PC-3 (cell line): ENCODE measurements around the gene OR10H2. TPM values are rescaled to one million over a fixed set of nuclear protein-coding genes. Genes with fewer than 3 reads are reported as not detected.

Experiments
- ATAC-seq: fragments of 200-7000 bp; cut with Tn5 transposase; 2 replicates; pipeline ENCODE4 v1.9.1; 2020; ENCODE audit warnings: mild to moderate bottlenecking, moderate library complexity
- BruUV-seq: library from RNA; stranded (reverse); fragments of 400-500 nt; replicated peaks from 2 replicates; lab custom pipeline; 2021; lab: Mats Ljungman, UMichigan
- CTCF ChIA-PET: fragments of 300-600 bp; sonication (Branson Sonifier 250); formaldehyde crosslinking; loops from one replicate; lab custom pipeline; 2022; ENCODE audit warnings: antibody characterized with exemption; lab: Charles Lee
- POLR2A ChIA-PET: fragments of 300-600 bp; sonication (Branson Sonifier 250); formaldehyde crosslinking; loops from one replicate; lab custom pipeline; 2022; ENCODE audit warnings: antibody characterized with exemption; ENCODE audit not compliant: unreplicated experiment; lab: Charles Lee
- DNase-seq: peaks from one replicate; pipeline ENCODE4 v3.0.0-alpha.2; 2015
- H2AFZ ChIP-seq: fragments of 300-600 bp; sonication (generic); 2 replicates; pipeline ENCODE4 v1.6.0; 2016; ENCODE audit warnings: antibody characterized with exemption, low read length
- H3F3A ChIP-seq: fragments of 300-600 bp; sonication (generic); one replicate; pipeline ENCODE4 v1.6.0; 2017; ENCODE audit warnings: antibody characterized with exemption, low read length, control low read depth, mild to moderate bottlenecking; ENCODE audit not compliant: unreplicated experiment
- H3K27ac ChIP-seq: fragments of 300-600 bp; sonication (generic); 2 replicates; pipeline ENCODE4 v1.5.1; 2016; ENCODE audit warnings: mild to moderate bottlenecking, low read length
- H3K27me3 ChIP-seq: fragments of 300-600 bp; sonication (generic); 2 replicates; pipeline ENCODE4 v1.6.1; 2016; ENCODE audit warnings: low read length, mixed read lengths
- H3K36me3 ChIP-seq: fragments of 300-600 bp; sonication (generic); 2 replicates; pipeline ENCODE4 v1.6.1; 2016; ENCODE audit warnings: low read depth, mixed run types, low read length, mixed read lengths
- H3K4me1 ChIP-seq: fragments of 300-600 bp; sonication (generic); 2 replicates; pipeline ENCODE4 v1.5.1; 2016; ENCODE audit warnings: low read length; ENCODE audit not compliant: insufficient read depth
- H3K4me2 ChIP-seq: fragments of 300-600 bp; sonication (generic); 2 replicates; pipeline ENCODE4 v1.6.0; 2016; ENCODE audit warnings: low read length
- H3K4me3 ChIP-seq: fragments of 300-600 bp; sonication (generic); 2 replicates; pipeline ENCODE4 v1.5.1; 2016; ENCODE audit warnings: mild to moderate bottlenecking, low read length, mixed read lengths
- H3K79me2 ChIP-seq: fragments of 300-600 bp; sonication (generic); 2 replicates; pipeline ENCODE4 v1.6.1; 2017; ENCODE audit warnings: low read length, mixed read lengths
- H3K9ac ChIP-seq: fragments of 300-600 bp; sonication (generic); 2 replicates; pipeline ENCODE4 v1.6.0; 2016; ENCODE audit warnings: mild to moderate bottlenecking, low read length
- H3K9me2 ChIP-seq: fragments of 300-600 bp; sonication (generic); replicated peaks from 2 replicates; pipeline ENCODE4 v1.6.1; 2016; ENCODE audit warnings: mixed run types, low read length, mixed read lengths
- H3K9me3 ChIP-seq: fragments of 300-600 bp; sonication (generic); 2 replicates; pipeline ENCODE4 v1.6.1; 2016; ENCODE audit warnings: low read length, mixed read lengths
- H4K20me1 ChIP-seq: fragments of 300-600 bp; sonication (generic); 2 replicates; pipeline ENCODE4 v1.6.1; 2016; ENCODE audit warnings: low read length, mixed read lengths
- CTCF ChIP-seq: fragments of 300-600 bp; sonication (generic); conservative IDR thresholded peaks from 2 replicates; pipeline ENCODE4 v1.5.1; 2017; ENCODE audit warnings: antibody characterized with exemption, low read depth, mild to moderate bottlenecking, low read length
- EZH2 ChIP-seq: fragments of 300-600 bp; sonication (generic); IDR thresholded peaks from one replicate; pipeline ENCODE4 v1.6.1; 2017; ENCODE audit warnings: antibody characterized with exemption, mild to moderate bottlenecking, low read length; ENCODE audit not compliant: unreplicated experiment
- EZH2phosphoT487 ChIP-seq: fragments of 300-600 bp; sonication (generic); IDR thresholded peaks from 2 replicates; pipeline ENCODE4 v1.6.1; 2018; ENCODE audit warnings: mild to moderate bottlenecking, antibody characterized with exemption, low read length, borderline replicate concordance
- intact Hi-C: fragments of 100-400 bp; cut with micrococcal nuclease; formaldehyde crosslinking; loops from 2 replicates; pipeline ENCODE4 v1.9.0; 2023
- total RNA-seq: library from RNA; depleted of rRNA; stranded (reverse); fragments of >200 nt; gene quantifications from 2 replicates; pipeline ENCODE4 v1.2.3, GENCODE V29; 2014

OR10H2 gene
- total RNA-seq, 1 experiment from 2014 or later: not detected

GRCh38 chr19:15721268-15721667 lies 6.6 kb upstream of the OR10H2 start:
- Histone ChIP-seq H3K4me1 (no peaks in the 10 kb centered on the region), H3F3A (no peaks in the 10 kb centered on the region), H3K9ac (no peak overlapping the region), H4K20me1 (no peaks in the 10 kb centered on the region), H3K27me3 (peaks cover 19% of the 10 kb centered on the region; the same call in 1 of the 2 replicates), H3K9me2 (no peaks in the 10 kb centered on the region), H3K36me3 (no peaks in the 10 kb centered on the region), H2AFZ (no peak overlapping the region), H3K4me3 (no peak overlapping the region), H3K79me2 (no peaks in the 10 kb centered on the region), H3K4me2 (no peak overlapping the region), H3K27ac (no peak overlapping the region), H3K9me3 (0 out of 2 replicates have a peak, but pooled peaks cover 5% of the 10 kb centered on the region)
- no peak for ATAC-seq
- TF ChIP-seq EZH2phosphoT487 (no peak), EZH2 (no peak), CTCF (no peak)
- intact Hi-C loops: no loop called here
- BruUV-seq: no TSS peak
- ChIA-PET POLR2A (no interaction called here), CTCF (no interaction called here)
- no peak for DNase-seq

- Histone ChIP-seq H3K9me2 (no peaks in the 10 kb centered on the region), H3K4me1 (no peaks in the 10 kb centered on the region), H3K27ac (no peak overlapping the region), H2AFZ (no peak overlapping the region), H3K79me2 (no peaks in the 10 kb centered on the region), H3K27me3 (peaks cover 24% of the 10 kb centered on the region), H4K20me1 (no peaks in the 10 kb centered on the region), H3K4me3 (no peak overlapping the region), H3K9ac (no peak overlapping the region), H3K4me2 (no peak overlapping the region), H3F3A (no peaks in the 10 kb centered on the region), H3K9me3 (0 out of 2 replicates have a peak, but pooled peaks cover 5% of the 10 kb centered on the region), H3K36me3 (no peaks in the 10 kb centered on the region)
- ATAC-seq (no peak), DNase-seq (no peak)
- POLR2A ChIA-PET: no interaction called here
- no TSS peak for BruUV-seq
- intact Hi-C loops: no loop called here
- TF ChIP-seq CTCF (no peak), EZH2phosphoT487 (no peak), EZH2 (no peak)
- CTCF ChIA-PET: no interaction called here
Observed at GRCh38 chr19:15722956-15723355, 4.9 kb upstream of the OR10H2 start.

- Histone ChIP-seq H3K9me3 (no peaks in the 10 kb centered on the region), H3K4me3 (no peak overlapping the region), H3F3A (no peaks in the 10 kb centered on the region), H3K27me3 (peaks cover 37% of the 10 kb centered on the region), H3K4me1 (no peaks in the 10 kb centered on the region), H3K9ac (no peak overlapping the region), H3K79me2 (no peaks in the 10 kb centered on the region), H3K4me2 (no peak overlapping the region), H4K20me1 (no peaks in the 10 kb centered on the region), H2AFZ (no peak overlapping the region), H3K27ac (no peak overlapping the region), H3K9me2 (no peaks in the 10 kb centered on the region), H3K36me3 (no peaks in the 10 kb centered on the region)
- no peak for ATAC-seq
- POLR2A ChIA-PET: no interaction called here
- DNase-seq: no peak
- CTCF ChIA-PET: no interaction called here
- no peak for TF ChIP-seq CTCF
- intact Hi-C loops: no loop called here
- BruUV-seq: no TSS peak
Observed at GRCh38 chr19:15730538-15730937, 2.7 kb downstream of the OR10H2 start.
